NCI-H1092 (cell line): ENCODE results near the gene ACAT2.
A peak's percentile ranks its signal among the peaks of the same experiment; 100 is the strongest.
"Not testable (repeated sequence)": the region's sequence is repeated elsewhere in the genome, so short reads cannot be mapped to it uniquely, and the experiment has no call there.

ENCODE experiments used
- DNase-seq: peaks from one replicate; lab custom pipeline; 2025; lab: John Stamatoyannopoulos, UW

ACAT2 gene

GRCh38 chr6:159761873-159762680 is at the start of gene ACAT2:
TSS of gene ACAT2 (plus strand) at chr6:159762045. CDS start at chr6:159762088, 43 bp downstream.
- peak; percentile 100 for DNase-seq

GRCh38 chr6:159712389-159712788 is 49.5 kb upstream of the ACAT2 start:
- DNase-seq, result not testable (repeated sequence)

GRCh38 chr6:159713984-159714383 is 47.9 kb upstream of the ACAT2 start:
- no peak for DNase-seq

GRCh38 chr6:159714404-159714803 is 47.4 kb upstream of the ACAT2 start:
- DNase-seq, result no peak

GRCh38 chr6:159715166-159715565 is 46.7 kb upstream of the ACAT2 start:
- DNase-seq, result no peak

GRCh38 chr6:159715605-159716004 is 46.2 kb upstream of the ACAT2 start:
- DNase-seq, result no peak

- no peak for DNase-seq
Measured at GRCh38 chr6:159716247-159717096, 45.4 kb upstream of the ACAT2 start.

- DNase-seq, result no peak
Measured at GRCh38 chr6:159718634-159719033, 43.2 kb upstream of the ACAT2 start.

- no peak for DNase-seq
Measured at GRCh38 chr6:159719287-159719686, 42.6 kb upstream of the ACAT2 start.

- DNase-seq, result no peak
Measured at GRCh38 chr6:159720708-159721107, 41.1 kb upstream of the ACAT2 start.

GRCh38 chr6:159721981-159722380 is 39.9 kb upstream of the ACAT2 start:
- DNase-seq, result not testable (repeated sequence)

- DNase-seq, result no peak
Measured at GRCh38 chr6:159722655-159723054, 39.2 kb upstream of the ACAT2 start.

GRCh38 chr6:159723259-159723658 is 38.6 kb upstream of the ACAT2 start:
- no peak for DNase-seq

GRCh38 chr6:159724778-159725177 is 37.1 kb upstream of the ACAT2 start:
- no peak for DNase-seq

GRCh38 chr6:159725208-159725607 is 36.6 kb upstream of the ACAT2 start:
- DNase-seq, result not testable (repeated sequence)

- peak; percentile 86 for DNase-seq
Measured at GRCh38 chr6:159726255-159726917, 35.5 kb upstream of the ACAT2 start.

GRCh38 chr6:159726918-159727716 is 34.7 kb upstream of the ACAT2 start, which contains the start of gene WTAP:
TSS of gene WTAP (plus strand) at chr6:159727506. CDS start at chr6:159736266, 8,760 bp downstream.
- peak; percentile 98 for DNase-seq

GRCh38 chr6:159727717-159728445 is 34.0 kb upstream of the ACAT2 start:
- DNase-seq, result peak; percentile 63

GRCh38 chr6:159728531-159728964 is 33.3 kb upstream of the ACAT2 start:
- DNase-seq, result no peak

GRCh38 chr6:159729598-159730331 is 32.1 kb upstream of the ACAT2 start:
- DNase-seq, result no peak
